CD4-positive, alpha-beta memory T cell (primary cell): ENCODE data around the gene C10orf143. TPM values are rescaled to one million over a fixed set of nuclear protein-coding genes. Genes with fewer than 3 reads are reported as not detected.

Source experiments
- CTCF ChIA-PET: fragments of 350-600 bp; sonication (Branson Sonifier 250); formaldehyde crosslinking; loops from one replicate; lab custom pipeline; 2021; ENCODE audit warnings: inconsistent platforms; ENCODE audit not compliant: partially characterized antibody; lab: Charles Lee
- POLR2A ChIA-PET: fragments of 350-600 bp; sonication (Branson Sonifier 250); formaldehyde crosslinking; loops from one replicate; lab custom pipeline; 2021; ENCODE audit not compliant: partially characterized antibody; lab: Charles Lee
- DNase-seq, 5 donors: peaks; one replicate each; pipeline versions ENCODE4 v3.0.0 to v3.0.0-alpha.2; 2020 to 2022; ENCODE audit warnings: mixed read lengths in 1 of 5
- H3K27ac ChIP-seq: one replicate; pipeline ENCODE4 v1.7.0; 2013; ENCODE audit warnings: low read depth, low read length
- H3K27me3 ChIP-seq: 2 replicates; pipeline ENCODE4 v1.7.0; 2013; ENCODE audit warnings: mild to moderate bottlenecking, low read length, moderate library complexity; ENCODE audit not compliant: insufficient read depth
- H3K36me3 ChIP-seq: 2 replicates; pipeline ENCODE4 v1.7.0; 2013; ENCODE audit warnings: mild to moderate bottlenecking, low read length, moderate library complexity; ENCODE audit not compliant: insufficient read depth
- H3K4me1 ChIP-seq: 2 replicates; pipeline ENCODE4 v1.7.0; 2013; ENCODE audit warnings: mild to moderate bottlenecking, low read length, moderate library complexity; ENCODE audit not compliant: insufficient read depth
- H3K4me3 ChIP-seq, 2 donors: one replicate each; pipeline ENCODE4 v1.7.0; 2013; ENCODE audit warnings: low read length in 2 of 2, mild to moderate bottlenecking in 1 of 2
- H3K9me3 ChIP-seq, 2 donors: one replicate each; pipeline ENCODE4 v1.7.0; 2013; ENCODE audit warnings: low read length in 2 of 2, control low read depth in 1 of 2; ENCODE audit not compliant: control insufficient read depth in 1 of 2
- H3K27ac Mint-ChIP-seq, 7 donors: one replicate each; pipeline ENCODE4 v1.8.0; 2020 to 2021; ENCODE audit warnings: mixed read lengths in 7 of 7, mild to moderate bottlenecking in 6 of 7, inconsistent platforms in 3 of 7, moderate library complexity in 3 of 7
- H3K27me3 Mint-ChIP-seq, 2 donors: one replicate each; pipeline ENCODE4 v1.8.0; 2020 to 2021; ENCODE audit warnings: mixed read lengths in 2 of 2
- H3K36me3 Mint-ChIP-seq, 2 donors: one replicate each; pipeline ENCODE4 v1.8.0; 2020 to 2021; ENCODE audit warnings: mixed read lengths in 2 of 2, inconsistent platforms in 1 of 2, mild to moderate bottlenecking in 1 of 2
- H3K4me1 Mint-ChIP-seq, 4 donors: one replicate each; pipeline ENCODE4 v1.8.0; 2020 to 2021; ENCODE audit warnings: mixed read lengths in 4 of 4, mild to moderate bottlenecking in 1 of 4
- H3K4me3 Mint-ChIP-seq, 8 donors: one replicate each; pipeline ENCODE4 v1.8.0; 2020 to 2021; ENCODE audit warnings: mixed read lengths in 8 of 8, mild to moderate bottlenecking in 7 of 8, moderate library complexity in 6 of 8, inconsistent platforms in 3 of 8
- H3K9me3 Mint-ChIP-seq, 8 donors: one replicate each; pipeline ENCODE4 v1.8.0; 2020 to 2021; ENCODE audit warnings: mixed read lengths in 8 of 8, mild to moderate bottlenecking in 5 of 8, inconsistent platforms in 3 of 8, moderate library complexity in 1 of 8
- intact Hi-C: fragments of 100-400 bp; cut with micrococcal nuclease; formaldehyde crosslinking; loops from one replicate; pipeline ENCODE4 v1.15.1; 2023
- polyA plus RNA-seq, 2 donors: library from polyadenylated mRNA; unstranded; fragments of 300-500 nt; fragmentation: Illumina TruSeq; gene quantifications; one replicate each; pipeline ENCODE4 v1.2.3, GENCODE V29; 2021
- total RNA-seq, 2 experiments: library from RNA; stranded (reverse); gene quantifications; one replicate each; pipeline ENCODE4 v1.2.3, GENCODE V29; 2021

The C10orf143 gene
- total and polyA plus RNA-seq, 4 experiments from 2014 or later, result 9.2 to 33.9 (median 14.0) TPM

DNA sequence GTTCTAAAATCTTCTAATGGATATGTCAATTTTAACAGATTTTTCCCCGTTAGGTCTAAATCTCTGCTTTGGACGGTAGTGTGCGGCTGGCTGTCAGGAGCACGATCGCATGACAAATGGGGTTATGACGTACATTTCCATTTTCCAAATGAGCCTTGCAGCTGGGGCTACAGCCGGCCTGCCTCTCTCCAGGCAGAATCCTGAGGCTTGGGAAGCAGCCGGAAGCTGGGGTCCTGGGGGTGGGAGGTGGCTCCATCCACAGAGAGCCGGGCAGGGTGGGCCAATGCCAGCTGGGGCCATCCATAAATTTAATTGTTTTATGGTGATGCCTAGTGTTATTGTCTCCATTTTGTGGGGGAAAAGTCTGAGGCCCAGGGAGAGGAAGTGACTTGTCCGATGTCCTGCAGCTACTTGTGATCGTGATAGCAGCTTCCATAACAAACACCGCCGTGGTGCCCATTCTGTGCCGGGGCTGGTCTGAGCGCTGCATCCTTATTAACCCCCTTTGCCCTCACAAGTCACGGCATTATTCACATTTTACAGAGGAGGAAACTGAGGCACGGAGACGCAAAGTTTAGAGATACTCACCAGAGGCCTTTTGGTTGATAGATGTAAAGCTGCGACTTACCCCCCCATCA is 93.5 kb downstream of the C10orf143 start:
- POLR2A ChIA-PET, result no interaction called here
- Mint-ChIP-seq H3K9me3 (no peaks in the 10 kb centered on the region), H3K36me3 (no peaks in the 10 kb centered on the region), H3K27me3 (no peaks in the 10 kb centered on the region), H3K4me1 (peaks cover 0 to 7% (median 0%) of the 10 kb centered on the region in 4 donors), H3K27ac (no peak overlapping the region), H3K4me3 (no peak overlapping the region)
- CTCF ChIA-PET, result no interaction called here
- no peaks in the 10 kb centered on the region for H3K27me3 ChIP-seq
- H3K36me3 ChIP-seq, result no peaks in the 10 kb centered on the region
- intact Hi-C loops, result no loop called here
- no peak overlapping the region for H3K4me3 ChIP-seq
- H3K4me1 ChIP-seq, result no peaks in the 10 kb centered on the region
- no peak for DNase-seq
- H3K9me3 ChIP-seq, result no peaks in the 10 kb centered on the region
- no peak overlapping the region for H3K27ac ChIP-seq

DNA sequence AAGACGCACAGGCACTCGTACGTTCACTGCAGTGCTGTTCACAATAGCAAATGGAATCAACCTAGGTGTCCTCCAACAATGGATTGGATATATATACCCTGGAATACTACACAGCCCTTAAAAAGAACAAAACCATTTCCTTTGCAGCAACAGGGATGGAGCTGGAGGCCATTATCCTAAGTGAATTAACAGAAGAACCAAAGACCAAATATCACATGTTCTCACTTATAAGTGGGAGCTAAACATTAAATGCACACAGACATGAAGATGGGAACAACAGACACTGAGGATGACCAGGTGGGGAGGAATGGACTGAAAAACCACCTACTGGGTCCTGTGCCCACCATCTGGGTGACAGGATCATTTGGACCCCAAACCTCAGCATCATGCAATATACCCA is 94.5 kb downstream of the C10orf143 start:
- Mint-ChIP-seq H3K36me3 (no peaks in the 10 kb centered on the region), H3K4me3 (no peak overlapping the region), H3K4me1 (peaks cover 0 to 7% (median 0%) of the 10 kb centered on the region in 4 donors), H3K9me3 (no peaks in the 10 kb centered on the region), H3K27ac (no peak overlapping the region), H3K27me3 (peaks cover 2% of the 10 kb centered on the region in 2 donors)
- Histone ChIP-seq H3K27ac (no peak overlapping the region), H3K36me3 (no peaks in the 10 kb centered on the region), H3K9me3 (no peaks in the 10 kb centered on the region), H3K4me1 (no peaks in the 10 kb centered on the region), H3K27me3 (no peaks in the 10 kb centered on the region), H3K4me3 (no peak overlapping the region)
- ChIA-PET POLR2A (no interaction called here), CTCF (no interaction called here)
- no peak for DNase-seq
- intact Hi-C loops, result no loop called here

DNA sequence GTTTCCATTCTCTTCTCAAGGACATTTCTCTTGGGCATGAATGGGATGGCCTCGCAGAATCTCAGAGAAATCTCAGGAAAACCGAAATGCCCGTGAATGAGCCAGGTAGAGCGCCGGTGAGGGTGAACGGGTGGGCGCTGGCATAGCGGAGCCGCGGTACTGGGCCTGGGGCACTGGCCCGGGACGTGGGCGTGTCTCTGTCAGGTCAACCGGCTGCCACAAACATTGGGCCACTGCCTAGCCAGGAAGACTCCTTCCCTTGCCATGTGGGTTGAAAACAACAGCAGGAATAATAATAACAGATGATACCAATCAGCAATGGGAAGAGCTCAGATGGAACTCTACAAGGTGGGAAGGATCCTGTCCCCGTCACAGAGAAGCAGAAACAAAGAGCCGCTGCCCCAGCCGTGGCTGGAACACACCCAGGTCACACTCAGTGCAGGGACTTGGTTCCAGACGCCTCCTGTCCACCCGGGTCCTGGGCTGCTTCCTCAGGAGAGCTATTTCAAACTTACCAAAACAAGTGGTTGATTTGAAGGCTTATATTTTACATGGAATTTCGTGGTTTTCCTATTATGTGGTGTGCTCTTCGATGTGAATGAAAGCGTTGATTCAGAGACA is 95.4 kb downstream of the C10orf143 start:
- Mint-ChIP-seq H3K4me1 (peaks cover 0 to 7% (median 0%) of the 10 kb centered on the region in 4 donors), H3K9me3 (no peaks in the 10 kb centered on the region), H3K36me3 (no peaks in the 10 kb centered on the region), H3K27ac (no peak overlapping the region), H3K27me3 (peaks cover 2% of the 10 kb centered on the region in 2 donors), H3K4me3 (no peak overlapping the region)
- no peaks in the 10 kb centered on the region for H3K4me1 ChIP-seq
- H3K4me3 ChIP-seq, result no peak overlapping the region
- no peaks in the 10 kb centered on the region for H3K9me3 ChIP-seq
- no peaks in the 10 kb centered on the region for H3K36me3 ChIP-seq
- POLR2A ChIA-PET, result interaction anchor here (1.1 kb wide), 1 partner anchor 13 kb away, joined by 3 read pairs; no protein-coding TSS in a partner anchor
- H3K27ac ChIP-seq, result no peak overlapping the region
- DNase-seq, result no peak
- CTCF ChIA-PET, result no interaction called here
- H3K27me3 ChIP-seq, result no peaks in the 10 kb centered on the region
- intact Hi-C loops, result no loop called here

DNA sequence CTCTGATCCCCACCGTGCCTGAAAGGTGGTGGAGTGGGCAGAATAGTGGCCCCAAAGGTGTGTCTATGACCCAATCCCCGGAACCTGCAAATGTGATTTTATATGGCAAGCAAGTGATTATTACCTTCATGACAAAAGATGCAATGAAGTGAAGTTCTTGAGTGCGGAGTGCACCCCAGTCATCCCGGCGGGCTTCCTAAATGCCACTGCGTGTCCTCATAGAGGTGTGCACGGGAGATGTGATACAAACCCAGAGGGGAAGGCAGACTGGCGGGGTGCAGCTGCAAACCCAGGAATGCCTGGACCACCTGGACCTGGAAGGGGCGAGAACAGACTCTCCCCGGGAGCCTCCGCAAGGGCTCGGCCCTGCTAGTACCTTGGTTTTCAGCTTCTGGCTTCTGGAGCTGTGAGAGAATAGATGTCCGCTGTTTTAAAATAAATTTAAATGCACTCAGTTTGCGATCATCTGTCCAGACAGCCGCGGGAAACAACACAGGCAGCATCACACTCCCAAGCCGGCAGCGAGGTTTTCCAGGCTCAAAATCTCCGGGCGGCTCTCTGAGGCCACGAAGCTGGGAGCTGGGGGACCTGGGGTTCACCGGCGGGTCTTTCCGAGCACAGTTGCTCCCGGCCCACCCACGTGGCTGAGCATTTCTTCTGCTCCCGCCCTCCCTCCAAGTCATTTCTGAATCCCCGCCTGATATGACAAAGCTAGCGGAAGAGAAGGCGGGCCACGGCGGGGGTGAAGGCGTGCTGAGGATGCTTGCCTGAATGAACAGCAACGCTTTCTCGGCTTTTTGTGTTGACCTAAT is 96.2 kb downstream of the C10orf143 start:
- no peak overlapping the region for H3K4me3 ChIP-seq
- H3K4me3 Mint-ChIP-seq, result no peak overlapping the region
- no peak overlapping the region for H3K27ac Mint-ChIP-seq
- no peaks in the 10 kb centered on the region for H3K36me3 ChIP-seq
- no peaks in the 10 kb centered on the region for H3K36me3 Mint-ChIP-seq
- H3K27me3 Mint-ChIP-seq, result peaks cover 2% of the 10 kb centered on the region in 2 donors
- ChIA-PET CTCF (no interaction called here), POLR2A (interaction anchor here (1.1 kb wide), 1 partner anchor 14 kb away, joined by 3 read pairs; no protein-coding TSS in a partner anchor)
- H3K27ac ChIP-seq, result no peak overlapping the region
- H3K4me1 Mint-ChIP-seq, result peaks cover 0 to 7% (median 0%) of the 10 kb centered on the region in 4 donors
- DNase-seq, result no peak
- H3K27me3 ChIP-seq, result no peaks in the 10 kb centered on the region
- H3K4me1 ChIP-seq, result no peaks in the 10 kb centered on the region
- H3K9me3 ChIP-seq, result no peaks in the 10 kb centered on the region
- intact Hi-C loops, result no loop called here
- H3K9me3 Mint-ChIP-seq, result no peaks in the 10 kb centered on the region

Other genes starting within 250 kb of the C10orf143 start
- not detected for gene EBF3, start 146.6 kb downstream of the C10orf143 start, total RNA-seq
- gene EBF3, start 146.6 kb downstream of the C10orf143 start, polyA plus RNA-seq, result not detected
- gene GLRX3, start 25.6 kb upstream of the C10orf143 start, total RNA-seq, result 10 to 100 TPM; 39.3 to 41.8 TPM
- gene GLRX3, start 25.6 kb upstream of the C10orf143 start, polyA plus RNA-seq, result 100 to 1,000 TPM in 1 of 2 donors, 10 to 100 TPM in 1; 77.9 to 116 TPM